ENCODE results near the gene CCNO.

The CCNO gene

GRCh38 chr5:55191165-55191564 lies 42.2 kb downstream of the CCNO start:
- Mint-ChIP-seq H3K27ac (no peak overlapping the region), H3K4me1 (ENCODE audit: low read depth) (no peaks in the 10 kb centered on the region), H3K4me3 (no peak overlapping the region), H3K9me3 (no peaks in the 10 kb centered on the region), H3K36me3 (ENCODE audit: low read depth) (no peaks in the 10 kb centered on the region), H3K27me3 (peaks cover 66% of the 10 kb centered on the region)
- DNase-seq = no peak

- H3K4me3 Mint-ChIP-seq = no peak overlapping the region
- DNase-seq = no peak
- no peak overlapping the region for H3K27ac Mint-ChIP-seq
- no peaks in the 10 kb centered on the region for H3K36me3 Mint-ChIP-seq (ENCODE audit: low read depth)
- peaks cover 62% of the 10 kb centered on the region for H3K27me3 Mint-ChIP-seq
- no peaks in the 10 kb centered on the region for H3K9me3 Mint-ChIP-seq
- no peaks in the 10 kb centered on the region for H3K4me1 Mint-ChIP-seq (ENCODE audit: low read depth)
These were observed 44.5 kb downstream of the CCNO start for GRCh38 chr5:55188656-55189540.

GRCh38 chr5:55187370-55187769 lies 46.0 kb downstream of the CCNO start:
- Mint-ChIP-seq H3K9me3 (peaks cover 1% of the 10 kb centered on the region), H3K27me3 (peaks cover 57% of the 10 kb centered on the region), H3K4me3 (no peak overlapping the region), H3K36me3 (ENCODE audit: low read depth) (no peaks in the 10 kb centered on the region), H3K27ac (no peak overlapping the region), H3K4me1 (ENCODE audit: low read depth) (no peaks in the 10 kb centered on the region)
- DNase-seq = no peak

All from activated T-cell treated with anti-CD3 and anti-CD28 coated beads, Interleukin-2, amount 50 U/mL, for 24 hours (primary cell).